Astrocyte of the spinal cord (primary cell): Measurements from ENCODE around the gene XXYLT1.

Experiments
- DNase-seq: peaks from one replicate; pipeline ENCODE4 v3.0.0; 2011; ENCODE audit warnings: low read depth, low spot score
- H3K4me3 ChIP-seq: 2 replicates; pipeline ENCODE4 v1.5.1; 2011; ENCODE audit warnings: low read depth, mild to moderate bottlenecking, low read length, moderate library complexity
- CTCF ChIP-seq: IDR thresholded peaks from 2 replicates; pipeline ENCODE4 v1.5.1; 2012; ENCODE audit warnings: low read depth, mild to moderate bottlenecking, low read length, inconsistent platforms
- in situ Hi-C: cut with HindIII; loops from 2 replicates; pipeline ENCODE4 v1.10.0; 2017; ENCODE audit warnings: low sequenced_read_pairs

The XXYLT1 gene

GRCh38 chr3:195113048-195113447, 157.9 kb downstream of the XXYLT1 start:
- in situ Hi-C loops: no loop called here
- H3K4me3 ChIP-seq: no peak overlapping the region
- TF ChIP-seq CTCF: no peak
- no peak for DNase-seq

- TF ChIP-seq CTCF: no peak
- H3K4me3 ChIP-seq: no peak overlapping the region
- in situ Hi-C loops: no loop called here
- DNase-seq: no peak
Measured at GRCh38 chr3:195112361-195112791, 158.6 kb downstream of the XXYLT1 start.

- in situ Hi-C loops: no loop called here
- H3K4me3 ChIP-seq: no peak overlapping the region
- TF ChIP-seq CTCF: no peak
- DNase-seq: no peak
Measured at GRCh38 chr3:195111766-195112165, 159.2 kb downstream of the XXYLT1 start.

DNA sequence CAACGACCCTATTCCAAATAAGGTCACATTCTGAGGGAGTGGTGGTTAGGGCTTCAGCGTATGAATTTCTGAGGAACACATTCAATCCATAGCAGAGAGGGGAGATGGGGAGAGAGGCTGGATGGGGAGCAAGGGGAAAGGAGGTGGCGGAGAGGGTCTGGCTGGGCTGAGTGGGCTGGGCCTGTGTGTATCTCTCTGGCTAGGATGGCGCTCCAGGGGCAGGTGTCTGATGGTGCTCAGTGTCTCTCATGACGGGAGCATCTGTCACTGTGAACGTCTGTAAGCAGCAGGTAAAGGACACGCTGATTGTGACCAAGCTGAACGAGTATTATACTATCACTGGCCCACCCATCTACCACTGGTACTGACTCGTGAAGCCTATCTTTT, 159.6 kb downstream of the XXYLT1 start:
- TF ChIP-seq CTCF: no peak
- no peak for DNase-seq
- in situ Hi-C loops: no loop called here
- no peak overlapping the region for H3K4me3 ChIP-seq

DNA sequence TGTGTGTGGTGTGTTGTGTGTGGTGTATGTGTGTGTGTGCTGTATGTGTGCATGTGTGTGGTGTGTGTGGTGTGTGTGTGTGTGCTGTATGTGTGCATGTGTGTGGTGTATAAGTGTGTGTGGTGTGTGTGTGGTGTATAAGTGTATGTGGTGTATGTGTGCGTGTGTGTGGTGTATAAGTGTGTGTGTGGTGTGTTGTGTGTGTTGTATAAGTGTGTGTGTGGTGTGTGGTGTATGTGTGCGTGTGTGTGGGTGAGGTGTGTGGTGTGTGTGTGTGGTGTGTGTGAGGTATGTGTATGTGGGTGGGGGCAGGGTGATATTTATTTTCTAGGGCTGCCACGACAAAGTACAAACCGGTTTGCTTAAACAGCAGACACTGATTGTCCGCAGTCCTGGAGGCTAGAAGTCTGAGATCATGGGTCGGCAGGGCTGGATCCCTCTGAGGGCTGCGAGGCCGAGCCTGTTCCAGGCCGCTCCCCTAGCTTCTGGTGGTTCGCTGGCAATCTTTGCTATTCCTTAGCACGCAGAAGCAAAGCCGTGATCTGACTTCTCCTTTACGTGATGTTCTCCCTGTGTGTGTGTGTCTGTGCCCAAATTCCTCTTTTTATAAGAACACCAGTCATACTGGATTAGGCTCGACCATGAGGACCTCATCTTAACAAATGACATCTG, 160.2 kb downstream of the XXYLT1 start:
- no peak for DNase-seq
- TF ChIP-seq CTCF: no peak
- in situ Hi-C loops: no loop called here
- no peak overlapping the region for H3K4me3 ChIP-seq

DNA sequence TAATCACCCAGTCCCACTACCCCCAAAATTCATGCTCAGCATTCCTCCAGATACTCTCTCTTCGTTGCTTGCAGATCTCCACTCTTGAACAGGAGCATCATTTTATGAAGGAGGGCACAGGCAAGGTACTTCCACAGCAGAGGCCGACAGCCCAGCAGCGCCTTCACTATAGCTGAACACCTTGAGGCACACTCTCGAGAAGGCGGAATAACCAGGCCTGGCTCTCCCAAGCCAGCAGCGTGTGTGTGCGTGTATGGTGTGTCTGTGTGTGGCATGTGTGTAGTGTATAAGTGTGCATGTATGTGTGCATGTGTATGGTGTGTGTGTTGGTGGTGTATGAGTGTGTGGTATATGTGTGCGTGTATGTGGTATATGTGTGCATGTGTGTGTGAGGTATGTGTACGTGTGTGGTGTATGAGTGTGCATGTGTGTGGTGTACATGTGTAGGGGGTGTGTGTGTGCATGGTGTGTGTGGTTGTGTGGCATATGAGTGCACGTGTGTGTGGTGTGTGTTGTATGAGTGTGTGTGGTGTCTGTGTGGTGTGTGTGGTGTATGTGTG, 161.8 kb downstream of the XXYLT1 start:
- DNase-seq: no peak
- in situ Hi-C loops: no loop called here

More for the DNA sequence above, 161.8 kb downstream of the XXYLT1 start:
- no peak for TF ChIP-seq CTCF
- no peak overlapping the region for H3K4me3 ChIP-seq
